ENCODE results near the gene MUC2.

The MUC2 gene

GRCh38 chr11:1073261-1073724 is 1.4 kb upstream of the MUC2 start:
- no peak for DNase-seq

GRCh38 chr11:1073851-1074243 is 827 bp upstream of the MUC2 start:
- DNase-seq: no peak

- DNase-seq: no peak
These were observed 752 bp downstream of the MUC2 start for GRCh38 chr11:1075341-1075911.

- DNase-seq: no peak
These were observed 1.5 kb downstream of the MUC2 start for GRCh38 chr11:1076061-1076665.

GRCh38 chr11:1077033-1077416 is 2.4 kb downstream of the MUC2 start:
- no peak for DNase-seq

- DNase-seq: no peak
These were observed 2.9 kb downstream of the MUC2 start for GRCh38 chr11:1077417-1078119.

GRCh38 chr11:1078191-1078601 is 3.5 kb downstream of the MUC2 start:
- DNase-seq: no peak

- DNase-seq: no peak
These were observed 7.1 kb downstream of the MUC2 start for GRCh38 chr11:1081601-1082311.

GRCh38 chr11:1082346-1082727 is 7.7 kb downstream of the MUC2 start:
- no peak for DNase-seq

GRCh38 chr11:1082728-1083620 is 8.3 kb downstream of the MUC2 start:
- DNase-seq: no peak

GRCh38 chr11:1083621-1084551 is 9.2 kb downstream of the MUC2 start:
- no peak for DNase-seq

GRCh38 chr11:1084561-1085439 is 10.1 kb downstream of the MUC2 start:
- DNase-seq: no peak

GRCh38 chr11:1085440-1086170 is 10.9 kb downstream of the MUC2 start:
- DNase-seq: no peak

GRCh38 chr11:1086171-1087102 is 11.8 kb downstream of the MUC2 start:
- DNase-seq: no peak

- DNase-seq: no peak
These were observed 12.7 kb downstream of the MUC2 start for GRCh38 chr11:1087279-1087960.

- no peak for DNase-seq
These were observed 13.6 kb downstream of the MUC2 start for GRCh38 chr11:1087961-1088926.

Data from fibroblast of upper back skin (primary cell).